ENCODE data around the gene C19orf38.

C19orf38 gene

GRCh38 chr19:10878253-10878652, 30.0 kb downstream of the C19orf38 start:
- DNase-seq = no peak

GRCh38 chr19:10881403-10882107, 33.3 kb downstream of the C19orf38 start:
- no peak for DNase-seq

GRCh38 chr19:10882108-10882457, 33.9 kb downstream of the C19orf38 start:
- no peak for DNase-seq

DNA sequence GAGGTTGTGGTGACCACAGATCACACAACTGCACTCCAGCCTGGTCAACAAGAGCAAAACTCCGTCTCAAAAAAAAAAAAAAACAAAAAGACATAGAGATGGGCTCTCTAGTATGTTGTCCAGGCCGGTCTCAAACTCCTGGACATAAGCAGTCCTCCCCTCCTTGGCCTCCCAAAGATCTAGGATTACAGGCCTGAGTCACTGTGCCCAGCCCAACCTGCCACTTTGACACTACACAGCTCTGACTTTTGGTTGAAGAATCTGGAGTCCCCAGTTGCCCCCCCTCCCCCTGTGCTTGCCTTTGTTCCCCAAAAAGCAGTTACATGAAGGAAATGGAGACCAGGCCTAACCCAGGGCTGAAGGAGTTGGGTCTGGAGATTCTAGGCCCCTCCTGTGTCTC, 36.1 kb downstream of the C19orf38 start:
- DNase-seq = no peak

GRCh38 chr19:10885201-10886169, 37.3 kb downstream of the C19orf38 start:
- no peak for DNase-seq

GRCh38 chr19:10887616-10888367, 39.6 kb downstream of the C19orf38 start:
- DNase-seq = no peak

- no peak for DNase-seq
Measured at GRCh38 chr19:10888421-10888866, 40.2 kb downstream of the C19orf38 start.

DNA sequence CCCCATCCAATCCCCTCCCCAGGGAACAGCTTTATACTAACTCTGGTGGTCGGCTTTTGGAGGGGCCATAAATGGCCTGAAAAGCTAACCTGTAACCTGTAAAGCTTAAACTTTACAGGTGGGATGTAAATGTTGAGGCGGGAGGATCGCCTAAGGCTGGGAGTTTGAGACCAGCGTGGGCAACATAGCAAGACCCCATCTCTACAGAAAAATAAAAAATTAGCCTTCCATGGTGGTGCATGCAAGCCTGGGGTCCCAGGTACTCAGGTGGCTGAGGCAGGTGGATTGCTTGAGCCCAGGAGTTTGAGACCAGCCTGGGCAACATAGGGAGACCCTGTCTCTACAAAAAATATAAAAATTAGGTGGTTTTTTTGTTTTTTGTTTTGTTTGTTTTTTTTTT, 41.7 kb downstream of the C19orf38 start:
- no peak for DNase-seq

- no peak for DNase-seq
Measured at GRCh38 chr19:10891405-10892086, 43.3 kb downstream of the C19orf38 start.

GRCh38 chr19:10892256-10892655, 44.0 kb downstream of the C19orf38 start:
- no peak for DNase-seq

DNA sequence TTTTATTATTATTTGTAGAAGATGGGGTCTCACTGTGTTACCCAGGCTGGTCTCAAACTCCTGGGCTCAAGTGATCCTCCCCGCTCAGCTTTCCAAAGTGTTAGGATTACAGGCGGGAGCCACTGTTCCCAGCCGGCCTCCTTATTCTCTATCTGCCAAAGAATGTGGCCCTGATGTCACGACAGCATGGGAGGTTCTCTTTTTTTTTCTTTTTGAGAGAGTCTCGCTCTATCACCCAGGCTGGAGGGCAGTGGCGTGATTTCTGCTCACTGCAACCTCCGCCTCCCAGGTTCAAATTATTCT, 46.6 kb downstream of the C19orf38 start:
- DNase-seq = no peak

- DNase-seq = no peak
Measured at GRCh38 chr19:10895363-10895762, 47.1 kb downstream of the C19orf38 start.

DNA sequence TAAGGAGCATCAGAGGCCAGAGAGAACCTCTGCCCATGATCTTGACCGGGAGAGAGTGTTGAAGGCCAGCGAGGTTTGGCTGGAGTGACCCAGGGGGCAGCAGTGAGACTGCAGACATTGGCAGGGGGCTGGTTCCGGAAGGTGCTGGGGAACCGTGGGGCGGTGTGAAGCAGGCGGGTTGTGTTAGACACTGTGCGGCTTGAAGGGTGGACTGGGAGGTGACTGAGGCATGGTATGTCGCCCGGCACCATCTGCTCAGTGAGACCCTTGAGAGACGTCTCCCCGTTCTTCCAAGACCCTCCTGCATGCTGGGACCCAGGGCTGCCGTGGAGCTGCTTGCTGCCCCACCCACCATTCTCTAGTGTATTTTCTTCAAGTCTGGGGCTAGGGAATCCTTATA, 47.7 kb downstream of the C19orf38 start:
- DNase-seq = no peak

- DNase-seq = no peak
Measured at GRCh38 chr19:10896851-10897526, 48.8 kb downstream of the C19orf38 start.

DNA sequence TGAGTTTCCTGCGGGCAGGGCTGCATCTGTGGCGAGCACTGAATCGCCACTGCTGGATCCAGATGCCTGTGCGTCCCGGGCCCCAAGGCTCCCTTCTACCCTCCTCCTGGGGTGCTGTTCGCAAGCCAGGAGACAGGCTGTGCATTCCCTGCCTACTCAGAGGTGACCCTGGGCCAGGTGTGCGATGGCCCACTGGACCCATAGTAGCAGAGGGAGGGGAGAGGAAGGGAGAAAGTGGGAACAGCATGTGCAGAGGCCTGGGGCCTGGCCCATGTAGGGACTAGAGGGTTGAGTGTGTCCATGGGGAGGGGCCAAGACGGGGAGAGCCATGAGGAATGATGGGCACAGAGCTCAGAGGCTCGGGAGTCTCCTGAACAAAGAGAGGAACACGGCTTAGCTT, 50.4 kb downstream of the C19orf38 start:
- DNase-seq = no peak

GRCh38 chr19:10899151-10899653, 51.0 kb downstream of the C19orf38 start:
- DNase-seq = no peak

GRCh38 chr19:10907925-10908324, 59.7 kb downstream of the C19orf38 start:
- no peak for DNase-seq

DNA sequence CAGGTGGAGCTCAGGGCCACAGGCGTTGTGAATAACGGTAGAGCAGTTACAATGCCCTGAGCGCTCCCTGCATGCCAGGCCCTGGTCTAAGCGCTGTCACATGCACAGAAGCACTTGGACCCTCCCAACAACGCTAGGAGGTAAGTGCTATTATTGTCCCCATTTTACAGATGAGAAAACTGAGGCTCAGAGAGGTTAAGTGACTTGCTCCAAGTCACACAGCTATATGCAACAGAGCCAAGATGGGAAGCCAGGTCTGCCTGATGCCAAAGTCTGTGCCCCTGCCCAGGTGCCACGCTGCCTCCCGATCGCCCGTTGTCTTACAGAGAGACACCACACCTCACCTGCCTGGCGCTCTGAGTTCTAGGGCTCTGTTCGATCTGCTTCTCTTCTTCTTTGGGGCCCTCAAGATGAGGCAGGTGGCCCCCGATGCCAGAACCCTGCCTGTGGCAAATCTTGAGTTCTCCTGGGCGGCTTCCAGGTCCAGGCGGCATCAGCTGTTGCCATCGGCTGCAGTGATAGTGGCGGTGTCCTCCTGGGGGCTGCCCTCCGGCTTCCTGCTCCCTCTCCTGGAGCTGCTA, 60.3 kb downstream of the C19orf38 start:
- DNase-seq = no peak

DNA sequence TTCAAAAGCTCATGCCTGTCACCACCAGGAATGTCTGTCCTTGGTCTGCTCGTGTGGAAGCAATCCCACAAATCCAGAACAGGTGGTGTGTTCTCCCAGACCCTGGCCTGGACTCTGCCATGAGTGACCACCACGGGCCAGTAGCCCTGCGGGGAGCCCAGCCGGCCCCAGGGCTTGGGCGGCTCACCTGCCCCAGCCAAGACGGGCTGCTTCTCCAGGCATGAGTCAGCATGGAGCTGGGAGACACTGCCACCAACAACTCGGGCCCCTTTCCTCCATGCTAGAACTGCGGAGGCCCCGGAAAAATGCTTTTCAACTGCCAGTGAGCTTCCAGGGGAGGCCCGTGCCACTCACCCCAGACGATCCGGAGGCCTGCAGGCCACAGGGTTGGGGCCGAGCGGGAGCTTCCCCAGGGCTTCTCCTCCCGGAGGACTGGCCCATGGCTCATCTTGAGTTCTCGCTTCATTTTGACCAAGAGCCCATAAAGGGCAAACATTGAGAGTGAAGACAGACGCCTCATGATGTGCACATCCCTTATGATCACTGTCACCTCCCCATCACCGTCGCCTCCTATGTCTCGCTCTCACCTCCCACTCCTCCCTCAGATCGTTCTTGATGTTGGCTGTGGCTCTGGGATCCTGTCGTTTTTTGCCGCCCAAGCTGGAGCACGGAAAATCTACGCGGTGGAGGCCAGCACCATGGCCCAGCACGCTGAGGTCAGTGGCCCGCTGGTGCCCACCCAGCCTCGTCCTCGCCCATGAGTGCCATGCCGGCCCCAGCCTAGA, 63.6 kb downstream of the C19orf38 start:
- no peak for DNase-seq

- no peak for DNase-seq
Measured at GRCh38 chr19:10912619-10913018, 64.4 kb downstream of the C19orf38 start.

All from NCI-H1694 (cell line).